Kidney tubule cell (primary cell): ENCODE measurements around the gene PARD6A.

Source experiments
- DNase-seq: peaks from one replicate; pipeline ENCODE4 v3.0.0-alpha.2; 2018; ENCODE audit warnings: low spot score

PARD6A gene

DNA sequence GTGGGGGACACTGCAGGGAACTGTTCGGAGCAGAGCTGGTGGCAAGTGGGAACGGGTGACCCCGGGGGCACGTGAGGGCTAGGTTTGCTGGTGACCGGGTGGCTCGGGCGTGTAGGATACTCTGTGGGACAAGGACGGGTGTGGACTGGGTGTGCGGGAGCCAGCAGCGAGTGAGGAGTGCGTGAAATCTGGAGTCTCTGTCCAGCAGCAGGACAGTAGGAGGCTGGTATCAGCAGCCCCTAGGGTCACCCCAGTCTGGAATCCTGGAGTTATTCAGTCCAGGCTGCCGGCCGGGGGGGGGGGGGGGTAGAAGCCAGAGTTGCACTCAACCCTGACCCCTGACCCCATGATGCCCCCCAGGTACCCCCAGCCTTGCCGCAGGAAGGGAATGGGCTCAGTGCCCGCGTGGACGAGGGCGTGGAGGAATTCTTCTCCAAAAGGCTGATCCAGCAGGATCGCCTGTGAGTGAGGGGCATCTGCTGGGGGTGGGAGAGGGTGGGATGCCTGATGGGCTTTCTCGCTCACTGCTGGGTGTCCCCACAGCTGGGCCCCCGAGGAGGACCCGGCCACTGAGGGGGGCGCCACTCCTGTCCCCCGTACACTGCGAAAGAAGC lies 6.9 kb upstream of the PARD6A start:
- no peak for DNase-seq

DNA sequence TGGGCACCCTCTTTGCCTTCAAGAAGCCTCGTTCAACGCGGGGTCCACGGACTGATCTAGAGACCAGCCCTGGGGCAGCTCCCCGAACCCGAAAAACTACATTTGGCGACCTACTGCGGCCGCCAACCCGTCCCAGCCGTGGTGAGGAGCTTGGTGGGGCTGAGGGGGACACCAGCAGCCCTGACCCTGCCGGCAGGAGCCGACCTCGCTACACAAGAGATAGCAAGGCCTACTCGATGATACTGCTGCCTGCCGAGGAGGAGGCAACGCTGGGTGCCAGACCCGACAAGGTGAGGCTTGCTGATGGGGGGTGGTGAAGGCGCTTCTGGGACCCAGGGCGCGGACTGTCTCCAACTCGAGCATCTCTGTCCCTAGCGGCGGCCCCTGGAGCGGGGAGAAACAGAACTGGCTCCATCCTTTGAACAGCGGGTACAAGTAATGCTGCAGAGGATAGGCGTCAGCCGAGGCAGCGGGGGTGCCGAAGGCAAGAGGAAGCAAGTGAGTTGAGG lies 6.3 kb upstream of the PARD6A start:
- DNase-seq = no peak

GRCh38 chr16:67655363-67655762 lies 5.4 kb upstream of the PARD6A start:
- DNase-seq = no peak

DNA sequence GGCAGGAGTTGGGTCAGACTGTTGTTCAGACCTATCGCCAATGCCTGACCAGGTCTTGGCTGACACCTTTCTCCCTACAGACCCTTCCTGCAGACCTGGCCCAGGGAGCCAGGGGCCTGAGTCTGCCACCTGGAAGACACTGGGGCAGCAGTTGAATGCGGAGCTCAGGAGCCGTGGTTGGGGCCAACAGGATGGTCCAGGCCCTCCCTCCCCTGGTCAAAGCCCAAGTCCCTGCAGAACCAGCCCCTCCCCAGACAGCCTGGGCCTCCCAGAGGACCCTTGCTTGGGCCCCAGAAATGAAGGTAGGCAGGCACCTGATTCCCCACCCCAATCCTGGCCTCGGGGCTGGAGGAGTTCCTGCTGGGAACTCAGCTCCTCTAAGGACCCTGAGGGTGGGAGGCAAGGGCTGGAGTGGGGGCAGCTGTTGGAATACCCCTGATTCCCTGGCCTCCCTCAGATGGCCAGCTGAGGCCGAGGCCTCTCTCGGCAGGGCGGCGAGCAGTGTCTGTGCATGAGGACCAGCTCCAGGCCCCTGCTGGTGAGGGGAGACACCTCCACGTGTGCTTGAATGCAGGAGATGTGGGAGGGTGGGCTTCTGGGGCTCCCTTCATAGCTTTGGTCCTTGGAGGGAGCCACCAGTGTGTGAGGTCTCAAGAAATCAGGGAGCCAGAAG lies 4.3 kb upstream of the PARD6A start:
- no peak for DNase-seq

- no peak for DNase-seq
Measured at GRCh38 chr16:67657017-67657608, 3.6 kb upstream of the PARD6A start.

GRCh38 chr16:67657751-67658518 lies 2.8 kb upstream of the PARD6A start:
- DNase-seq = no peak

DNA sequence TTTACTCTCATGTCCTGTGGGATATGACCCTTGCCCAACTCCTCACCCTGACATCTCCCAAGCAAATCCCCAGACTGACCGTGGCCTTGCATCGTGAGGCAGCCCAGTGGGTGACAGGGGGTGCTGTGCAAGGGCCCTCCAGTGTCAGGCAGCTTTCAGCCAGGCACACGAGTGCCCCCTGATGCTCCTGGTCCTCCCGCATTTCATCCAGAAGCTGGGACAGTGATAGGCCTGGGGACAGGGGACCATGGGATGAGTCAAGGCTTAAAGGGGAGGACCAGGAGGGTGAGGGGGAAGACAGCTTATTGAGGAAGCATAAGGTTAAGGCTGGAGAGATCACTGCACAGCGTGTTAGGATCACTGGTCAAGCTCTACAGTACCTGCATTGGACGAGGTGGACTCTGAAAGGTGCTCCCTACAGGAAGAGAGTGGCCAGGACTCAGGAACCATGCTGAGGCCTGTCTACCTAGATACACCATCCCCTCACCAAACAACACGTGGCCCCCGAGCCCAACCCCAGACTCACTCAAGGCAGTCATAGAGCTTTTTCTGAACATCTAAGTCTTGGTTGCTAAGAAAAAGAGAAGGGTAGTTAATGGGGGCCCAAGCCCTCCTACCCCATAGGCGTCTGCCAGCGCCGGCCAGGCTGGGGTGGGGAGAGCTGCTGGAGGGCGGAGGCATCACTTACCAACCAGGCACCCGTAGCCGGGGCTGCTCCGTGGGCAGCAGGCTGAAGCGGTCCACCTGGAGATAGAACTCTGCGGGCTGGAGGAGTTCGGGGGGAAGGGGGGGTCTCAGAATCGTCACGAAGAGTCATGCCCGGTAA lies 1.7 kb upstream of the PARD6A start:
- DNase-seq = no peak

GRCh38 chr16:67659675-67660563 lies 841 bp upstream of the PARD6A start, which contains the start of gene ACD:
Gene ACD, minus strand, starts transcription at chr16:67660260. Its CDS starts 40 bp downstream, at chr16:67660220.
- peak; percentile 92 for DNase-seq

DNA sequence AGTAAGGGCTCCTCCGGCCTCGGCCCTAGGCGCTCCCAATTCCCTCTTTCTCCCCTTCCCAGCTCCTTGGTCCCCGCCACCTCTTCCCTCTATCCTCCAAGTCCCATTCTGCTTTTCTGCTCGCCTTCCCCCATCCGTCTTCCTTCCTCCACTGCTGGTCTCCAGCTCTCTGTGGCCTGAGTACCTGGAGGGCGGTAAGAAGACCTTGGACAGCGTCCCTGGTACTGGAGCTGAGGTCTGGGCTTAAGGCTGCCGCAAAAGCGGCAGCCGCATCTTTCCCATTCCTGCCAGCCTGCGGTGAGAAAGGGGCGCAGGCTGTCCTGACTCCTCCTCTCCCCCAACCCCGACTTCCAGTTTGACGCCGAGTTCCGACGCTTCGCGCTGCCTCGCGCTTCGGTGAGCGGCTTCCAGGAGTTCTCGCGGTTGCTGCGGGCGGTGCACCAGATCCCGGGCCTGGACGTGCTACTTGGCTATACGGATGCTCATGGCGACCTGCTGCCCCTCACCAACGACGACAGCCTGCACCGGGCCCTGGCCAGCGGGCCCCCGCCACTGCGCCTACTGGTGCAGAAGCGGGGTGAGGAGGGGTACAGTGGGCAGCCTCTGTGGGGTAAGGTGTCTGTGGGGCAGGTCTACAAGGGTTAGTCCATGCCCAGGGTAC lies 471 bp downstream of the PARD6A start:
- peak; percentile 77 for DNase-seq

GRCh38 chr16:67661886-67662652 lies 1.3 kb downstream of the PARD6A start:
- DNase-seq = no peak

- DNase-seq = no peak
Measured at GRCh38 chr16:67662653-67663010, 1.9 kb downstream of the PARD6A start.

GRCh38 chr16:67663151-67663876 lies 2.6 kb downstream of the PARD6A start:
- DNase-seq = peak; percentile 33

GRCh38 chr16:67663877-67664222 lies 3.1 kb downstream of the PARD6A start:
- DNase-seq = no peak

- DNase-seq = no peak
Measured at GRCh38 chr16:67664258-67664657, 3.5 kb downstream of the PARD6A start.

GRCh38 chr16:67664871-67665270 lies 4.1 kb downstream of the PARD6A start:
- DNase-seq = no peak

DNA sequence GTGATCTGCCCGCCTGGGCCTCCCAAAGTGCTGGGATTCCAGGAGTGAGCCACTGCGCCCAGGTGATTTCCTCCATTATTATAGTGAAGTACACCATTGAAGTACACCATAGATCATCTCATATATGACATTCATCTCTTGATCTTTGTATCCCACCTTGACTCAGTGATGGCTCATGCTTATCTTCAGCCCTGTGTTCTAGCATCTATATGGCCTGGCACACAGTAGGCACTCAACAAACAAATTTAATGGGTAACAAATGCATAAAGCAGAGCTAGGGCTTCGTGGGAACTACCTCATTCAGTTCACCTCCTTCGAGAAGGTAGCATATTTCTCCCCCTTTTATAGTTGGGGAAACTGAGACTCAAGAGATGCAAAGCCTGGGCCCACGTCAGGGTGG lies 4.8 kb downstream of the PARD6A start:
- DNase-seq = no peak

- DNase-seq = peak; percentile 38
Measured at GRCh38 chr16:67666032-67666551, 5.3 kb downstream of the PARD6A start.
